GM23338 (cell line): ENCODE data around the gene ANKRD40.

Experiments
- EZH2 ChIP-seq: fragments of 200-600 bp; sonication (generic); IDR thresholded peaks from one replicate; pipeline ENCODE4 v1.8.0; 2017; ENCODE audit warnings: antibody characterized with exemption, mild to moderate bottlenecking, low read depth; ENCODE audit not compliant: unreplicated experiment
- TF ChIP-seq, protein P1 (sequence below), 2 experiments: fragments of 200-600 bp in 1 of 2; sonication (generic) in 1 of 2; conservative IDR thresholded peaks; 2 replicates each; pipeline versions ENCODE4 v1.5.1 to v1.6.1; 2016 to 2017; ENCODE audit warnings: antibody characterized with exemption in 2 of 2, low read depth in 2 of 2, mild to moderate bottlenecking in 2 of 2, moderate library complexity in 1 of 2

DNA sequence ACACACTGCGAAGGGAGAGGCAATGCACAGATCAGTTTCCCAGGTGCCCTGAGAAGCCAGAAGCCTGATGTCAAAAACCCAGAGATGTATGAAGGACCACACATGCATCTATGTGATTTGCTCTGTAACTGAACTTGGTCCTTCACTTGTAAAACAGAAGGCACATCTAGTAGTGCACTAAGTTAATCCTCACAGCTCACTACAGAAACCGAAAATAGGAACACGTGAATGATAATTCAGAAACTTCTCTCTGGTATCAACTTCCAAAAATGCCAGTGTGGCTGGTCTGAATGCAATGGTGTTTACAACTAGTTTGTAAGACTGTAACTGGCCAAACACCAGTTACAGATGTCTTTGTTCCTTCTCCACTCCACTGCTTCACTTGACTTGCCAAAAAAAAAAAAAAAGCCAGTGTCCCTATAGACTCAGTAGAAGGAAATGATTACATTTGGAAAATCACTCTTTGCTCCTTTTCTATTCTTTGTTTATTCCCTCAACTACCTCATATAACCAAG lies 11.3 kb downstream of the ANKRD40 start:
- TF ChIP-seq, protein P1, sequence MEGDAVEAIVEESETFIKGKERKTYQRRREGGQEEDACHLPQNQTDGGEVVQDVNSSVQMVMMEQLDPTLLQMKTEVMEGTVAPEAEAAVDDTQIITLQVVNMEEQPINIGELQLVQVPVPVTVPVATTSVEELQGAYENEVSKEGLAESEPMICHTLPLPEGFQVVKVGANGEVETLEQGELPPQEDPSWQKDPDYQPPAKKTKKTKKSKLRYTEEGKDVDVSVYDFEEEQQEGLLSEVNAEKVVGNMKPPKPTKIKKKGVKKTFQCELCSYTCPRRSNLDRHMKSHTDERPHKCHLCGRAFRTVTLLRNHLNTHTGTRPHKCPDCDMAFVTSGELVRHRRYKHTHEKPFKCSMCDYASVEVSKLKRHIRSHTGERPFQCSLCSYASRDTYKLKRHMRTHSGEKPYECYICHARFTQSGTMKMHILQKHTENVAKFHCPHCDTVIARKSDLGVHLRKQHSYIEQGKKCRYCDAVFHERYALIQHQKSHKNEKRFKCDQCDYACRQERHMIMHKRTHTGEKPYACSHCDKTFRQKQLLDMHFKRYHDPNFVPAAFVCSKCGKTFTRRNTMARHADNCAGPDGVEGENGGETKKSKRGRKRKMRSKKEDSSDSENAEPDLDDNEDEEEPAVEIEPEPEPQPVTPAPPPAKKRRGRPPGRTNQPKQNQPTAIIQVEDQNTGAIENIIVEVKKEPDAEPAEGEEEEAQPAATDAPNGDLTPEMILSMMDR (conservative IDR thresholded peaks at IDR 0.05; ENCODE audit: low read depth in 2 of 2): no peak
- TF ChIP-seq EZH2: no peak
